WI38 (cell line): ENCODE data around the gene ANKAR.
A peak's percentile ranks its signal among the peaks of the same experiment; 100 is the strongest.
"Not testable (repeated sequence)": the region's sequence is repeated elsewhere in the genome, so short reads cannot be mapped to it uniquely, and the experiment has no call there.

ENCODE experiments used
- H3K4me3 ChIP-seq: 2 replicates; pipeline ENCODE4 v1.5.1; 2011; ENCODE audit warnings: low read depth, mild to moderate bottlenecking, control low read depth, low read length
- TF ChIP-seq, protein P1 (sequence below): IDR thresholded peaks from 2 replicates; pipeline ENCODE4 v1.5.1; 2012; ENCODE audit warnings: low read depth, mild to moderate bottlenecking, control low read depth, low read length

ANKAR gene

DNA sequence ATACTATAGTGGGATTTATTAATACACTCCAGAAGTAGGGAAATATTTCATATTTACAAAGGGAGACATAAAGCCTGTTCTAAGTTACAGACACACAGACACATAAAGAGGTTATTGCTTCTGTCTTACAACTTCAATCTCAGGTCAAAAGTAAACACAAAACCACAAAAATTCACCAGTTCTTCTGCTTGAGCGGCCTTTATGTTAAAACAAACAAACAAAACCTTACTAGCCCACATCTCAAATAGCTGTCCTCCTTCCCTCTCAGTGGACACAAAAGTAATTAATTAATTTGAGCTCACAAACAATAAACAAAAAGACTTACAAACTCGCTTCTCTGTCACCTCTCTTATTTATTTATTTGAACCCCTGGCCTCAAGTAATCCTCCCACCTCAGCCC, 14.7 kb upstream of the ANKAR start:
- TF ChIP-seq, protein P1, sequence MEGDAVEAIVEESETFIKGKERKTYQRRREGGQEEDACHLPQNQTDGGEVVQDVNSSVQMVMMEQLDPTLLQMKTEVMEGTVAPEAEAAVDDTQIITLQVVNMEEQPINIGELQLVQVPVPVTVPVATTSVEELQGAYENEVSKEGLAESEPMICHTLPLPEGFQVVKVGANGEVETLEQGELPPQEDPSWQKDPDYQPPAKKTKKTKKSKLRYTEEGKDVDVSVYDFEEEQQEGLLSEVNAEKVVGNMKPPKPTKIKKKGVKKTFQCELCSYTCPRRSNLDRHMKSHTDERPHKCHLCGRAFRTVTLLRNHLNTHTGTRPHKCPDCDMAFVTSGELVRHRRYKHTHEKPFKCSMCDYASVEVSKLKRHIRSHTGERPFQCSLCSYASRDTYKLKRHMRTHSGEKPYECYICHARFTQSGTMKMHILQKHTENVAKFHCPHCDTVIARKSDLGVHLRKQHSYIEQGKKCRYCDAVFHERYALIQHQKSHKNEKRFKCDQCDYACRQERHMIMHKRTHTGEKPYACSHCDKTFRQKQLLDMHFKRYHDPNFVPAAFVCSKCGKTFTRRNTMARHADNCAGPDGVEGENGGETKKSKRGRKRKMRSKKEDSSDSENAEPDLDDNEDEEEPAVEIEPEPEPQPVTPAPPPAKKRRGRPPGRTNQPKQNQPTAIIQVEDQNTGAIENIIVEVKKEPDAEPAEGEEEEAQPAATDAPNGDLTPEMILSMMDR = no peak
- H3K4me3 ChIP-seq = no peak overlapping the region

DNA sequence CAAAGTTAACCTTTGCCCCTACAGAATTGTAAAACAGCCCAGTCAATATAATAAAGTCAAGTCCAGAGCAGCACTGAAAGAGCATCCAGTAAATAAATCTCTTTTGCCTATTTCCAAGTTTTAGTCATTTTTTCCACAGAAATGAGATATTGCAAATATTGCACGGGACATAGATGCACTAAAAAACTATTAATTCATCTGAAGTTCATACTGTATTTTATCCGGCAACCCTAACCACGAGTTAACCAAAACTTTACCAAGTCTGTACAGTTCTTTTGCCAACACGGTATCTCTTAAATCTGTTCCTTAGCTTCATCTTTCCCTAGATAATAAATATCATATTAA, 13.7 kb upstream of the ANKAR start:
- TF ChIP-seq, protein P1 = no peak
- no peak overlapping the region for H3K4me3 ChIP-seq

- TF ChIP-seq, protein P1 = peak; percentile 74
Measured at GRCh38 chr2:189661148-189661956, 13.1 kb upstream of the ANKAR start, which contains the start of gene ASNSD1. TSS of gene ASNSD1 (plus strand) at chr2:189661459. CDS start at chr2:189666133, 4,674 bp downstream.

GRCh38 chr2:189661957-189662321, 12.5 kb upstream of the ANKAR start:
- TF ChIP-seq, protein P1 = no peak
- H3K4me3 ChIP-seq = peak overlapping the region; percentile 95

More at GRCh38 chr2:189661148-189661956, 13.1 kb upstream of the ANKAR start, which contains the start of gene ASNSD1:
- H3K4me3 ChIP-seq = peak within 1 kb of the TSS; percentile 95

DNA sequence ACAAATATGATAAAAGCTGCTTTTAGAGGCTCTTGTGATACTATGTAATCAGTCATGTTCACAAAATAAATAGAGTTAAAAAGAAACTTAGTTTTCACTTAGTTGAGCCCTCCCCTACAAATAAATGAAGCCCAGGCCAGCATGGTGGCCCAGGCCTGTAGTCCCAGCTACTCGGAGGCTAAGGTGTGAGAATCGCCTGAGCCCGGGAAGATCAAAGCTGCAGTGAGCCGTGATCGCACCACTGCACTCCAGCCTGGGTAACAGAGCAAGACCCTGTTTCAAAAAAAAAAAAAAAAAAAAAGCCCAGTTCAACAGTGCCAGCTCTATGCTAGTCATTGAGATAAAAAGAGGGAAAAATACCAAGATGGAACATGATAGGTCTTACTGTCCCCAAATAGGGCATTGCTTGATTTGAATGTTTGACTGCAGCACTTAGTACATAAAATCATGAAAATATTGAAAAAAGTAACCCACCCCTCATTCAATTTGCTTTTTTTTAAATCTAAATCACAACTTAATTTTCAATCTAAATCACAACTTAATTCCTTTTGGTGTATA, 11.7 kb upstream of the ANKAR start:
- TF ChIP-seq, protein P1 = no peak
- peak overlapping the region; percentile 95; the same call in 1 of the 2 replicates for H3K4me3 ChIP-seq

DNA sequence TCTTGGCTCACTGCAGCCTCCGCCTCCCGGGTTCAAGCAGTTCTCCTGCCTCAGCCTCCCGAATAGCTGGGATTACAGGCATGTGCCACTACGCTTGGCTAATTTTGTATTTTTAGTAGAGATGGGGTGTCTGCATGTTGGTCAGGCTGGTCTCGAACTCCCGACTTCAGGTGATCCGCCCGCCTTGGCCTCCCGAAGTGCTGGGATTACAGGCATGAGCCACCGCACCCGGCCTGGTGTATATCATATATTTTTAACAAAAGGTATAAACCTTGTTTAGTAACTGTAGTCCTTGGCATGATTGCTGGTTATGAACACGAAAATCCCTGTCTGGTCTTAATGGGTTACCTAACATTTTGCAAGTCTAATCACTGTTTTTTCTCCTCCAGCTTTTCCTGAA, 11.2 kb upstream of the ANKAR start:
- not testable (repeated sequence) for H3K4me3 ChIP-seq

GRCh38 chr2:189669913-189670312, 4.6 kb upstream of the ANKAR start:
- TF ChIP-seq, protein P1 = no peak
- no peak overlapping the region for H3K4me3 ChIP-seq
